Spinal cord (tissue), 10 donors: Measurements from ENCODE around the gene GRK2. TPM values are rescaled to one million over a fixed set of nuclear protein-coding genes. Genes with fewer than 3 reads are reported as not detected.

ENCODE experiments used
- DNase-seq, 6 donors: peaks; one replicate each; pipeline versions ENCODE4 v3.0.0 to v3.0.0-alpha.2; 2013 to 2015; ENCODE audit warnings: low spot score in 6 of 6, low read depth in 4 of 6
- H3K27ac ChIP-seq: one replicate; pipeline ENCODE4 v1.5.1; 2013; ENCODE audit warnings: low read depth, low read length, control low read depth
- H3K27me3 ChIP-seq: one replicate; pipeline ENCODE4 v1.6.1; 2013; ENCODE audit warnings: low read length; ENCODE audit not compliant: control insufficient read depth, insufficient read depth
- H3K36me3 ChIP-seq: one replicate; pipeline ENCODE4 v1.6.1; 2013; ENCODE audit warnings: low read length; ENCODE audit not compliant: control insufficient read depth, insufficient read depth
- H3K4me1 ChIP-seq: one replicate; pipeline ENCODE4 v1.6.1; 2013; ENCODE audit warnings: low read length; ENCODE audit not compliant: control insufficient read depth, insufficient read depth
- H3K4me3 ChIP-seq: one replicate; pipeline ENCODE4 v1.5.1; 2013; ENCODE audit warnings: low read depth, low read length, control low read depth
- H3K9me3 ChIP-seq: one replicate; pipeline ENCODE4 v1.6.1; 2013; ENCODE audit warnings: low read length; ENCODE audit not compliant: control insufficient read depth, insufficient read depth
- WGBS: methylation state at CpG from one replicate; pipeline ENCODE4 v1.1.5; 2013; ENCODE audit warnings: missing lambda C conversion rate; ENCODE audit not compliant: insufficient coverage; 5-methylcytosine and 5-hydroxymethylcytosine counted together
- polyA plus RNA-seq, 2 donors: library from polyadenylated mRNA; unstranded; fragments of 120-200 nt; gene quantifications; one replicate each; pipeline ENCODE4 v1.2.1, GENCODE V29; 2013; ENCODE audit not compliant: insufficient read length in 2 of 2
- total RNA-seq, 2 donors: library from RNA; depleted of rRNA in 1 of 2; stranded (reverse); fragments of 120-200 nt in 1 of 2; fragments of >200 nt in 1 of 2; gene quantifications; one replicate each; pipeline versions ENCODE4 v1.2.3 to v1.2.4, GENCODE V29; 2013 to 2014
- donor health status: healthy.

GRK2 gene
- total and polyA plus RNA-seq, 4 donors, result 44.6 to 125 (median 75.8) TPM

DNA sequence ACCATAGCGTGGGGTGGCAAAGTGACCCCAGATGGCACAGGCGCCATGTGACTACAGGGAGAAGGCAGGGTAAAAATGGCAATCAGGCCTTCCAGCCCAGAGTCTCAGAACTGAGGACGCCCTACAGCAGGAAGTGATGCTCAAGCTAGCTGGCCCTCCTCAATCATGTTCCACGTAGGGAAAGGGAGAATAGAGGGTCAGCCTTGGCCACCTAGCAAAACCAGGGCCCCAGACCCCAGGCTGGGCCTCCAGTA, 21.9 kb downstream of the GRK2 start:
- Histone ChIP-seq H3K27ac (peak overlapping the region; percentile 96), H3K9me3 (no peaks in the 10 kb centered on the region), H3K27me3 (no peaks in the 10 kb centered on the region), H3K4me3 (peak overlapping the region; percentile 69), H3K36me3 (peaks cover 69% of the 10 kb centered on the region), H3K4me1 (peaks cover 53% of the 10 kb centered on the region)
- DNase-seq, result no peak
- 37% methylated on average over 4 of the region's 4 CpGs for WGBS

DNA sequence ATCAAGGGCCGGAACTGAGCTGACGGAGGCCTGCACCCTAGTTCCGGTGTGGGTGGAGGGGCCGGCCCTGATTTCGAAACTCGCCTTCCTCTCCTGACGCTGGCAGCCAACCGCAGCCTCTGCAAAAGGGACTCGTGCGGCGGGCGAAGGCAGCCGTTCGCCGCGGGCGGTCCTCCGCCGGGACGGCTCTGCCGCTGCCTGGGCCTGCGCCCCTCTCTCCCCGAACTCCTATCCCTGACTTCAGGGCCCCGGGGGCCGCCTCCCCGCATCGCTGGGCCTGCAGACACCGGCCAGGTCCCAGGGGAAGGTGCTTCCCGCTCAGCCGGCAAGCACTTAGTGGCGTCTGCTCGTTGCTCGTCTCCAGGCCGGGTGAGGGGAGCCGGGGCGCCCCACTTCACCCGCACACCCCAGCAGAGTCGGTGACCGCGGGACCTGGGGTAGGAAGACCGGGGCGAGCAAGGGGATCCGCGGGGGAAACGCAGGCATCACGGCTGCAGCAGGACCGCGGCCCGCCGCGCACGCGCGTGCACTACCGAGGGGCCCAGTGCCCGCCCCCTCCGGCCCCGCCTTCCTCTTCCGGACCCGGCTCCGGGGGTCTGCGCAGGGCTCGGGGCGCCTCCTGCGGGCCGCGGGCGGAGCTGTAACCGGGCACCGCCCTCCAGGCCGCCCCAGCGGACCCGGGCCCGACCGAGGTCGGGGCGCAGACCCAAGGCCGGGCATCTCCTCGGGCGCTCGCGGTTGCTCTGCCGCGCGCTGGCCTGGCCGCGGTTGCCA, 22.4 kb downstream of the GRK2 start:
- peaks cover 63% of the 10 kb centered on the region for H3K36me3 ChIP-seq
- H3K4me1 ChIP-seq, result peaks cover 53% of the 10 kb centered on the region

DNA sequence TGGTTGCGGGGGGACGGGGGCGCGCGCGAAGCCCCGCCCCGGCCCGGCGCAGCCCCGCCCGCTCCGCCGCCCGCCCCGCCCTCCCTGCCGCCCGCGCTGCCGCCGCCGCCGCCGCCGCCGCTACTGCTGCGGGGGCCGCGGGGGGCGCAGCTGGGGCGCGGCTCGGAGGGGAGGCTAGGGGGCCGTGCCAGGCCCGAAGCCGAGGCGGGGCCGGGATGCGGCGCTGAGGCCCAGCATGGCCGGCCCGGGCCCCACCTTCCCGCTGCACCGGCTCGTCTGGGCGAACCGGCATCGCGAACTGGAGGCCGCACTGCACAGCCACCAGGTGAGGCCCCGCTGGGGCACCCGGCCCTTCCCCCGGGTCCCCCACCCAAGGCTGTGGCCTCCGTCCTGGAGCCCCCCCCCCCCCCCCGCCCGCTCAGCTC, 23.0 kb downstream of the GRK2 start, which contains the start of gene ANKRD13D:
Gene ANKRD13D (plus strand): TSS at position 78 of the 425 bp plus-strand sequence. CDS start 158 bp downstream, at position 236.
- peak within 1 kb of the TSS; percentile 96 for H3K27ac ChIP-seq
- peak within 1 kb of the TSS; percentile 69 for H3K4me3 ChIP-seq
- peaks cover 53% of the 10 kb centered on the region for H3K4me1 ChIP-seq
- H3K9me3 ChIP-seq, result no peaks in the 10 kb centered on the region
- no peaks in the 10 kb centered on the region for H3K27me3 ChIP-seq
- H3K36me3 ChIP-seq, result peaks cover 57% of the 10 kb centered on the region
- WGBS, result 0% methylated on average over 50 of the region's 56 CpGs
- no peak for DNase-seq

More for the DNA sequence above, 22.4 kb downstream of the GRK2 start:
- under 1% methylated on average over 87 of the region's 87 CpGs for WGBS
- DNase-seq, result peak; percentile 65 to 96 (median 81)
- Histone ChIP-seq H3K27me3 (no peaks in the 10 kb centered on the region), H3K4me3 (peak overlapping the region; percentile 69), H3K27ac (peak overlapping the region; percentile 96), H3K9me3 (no peaks in the 10 kb centered on the region)

DNA sequence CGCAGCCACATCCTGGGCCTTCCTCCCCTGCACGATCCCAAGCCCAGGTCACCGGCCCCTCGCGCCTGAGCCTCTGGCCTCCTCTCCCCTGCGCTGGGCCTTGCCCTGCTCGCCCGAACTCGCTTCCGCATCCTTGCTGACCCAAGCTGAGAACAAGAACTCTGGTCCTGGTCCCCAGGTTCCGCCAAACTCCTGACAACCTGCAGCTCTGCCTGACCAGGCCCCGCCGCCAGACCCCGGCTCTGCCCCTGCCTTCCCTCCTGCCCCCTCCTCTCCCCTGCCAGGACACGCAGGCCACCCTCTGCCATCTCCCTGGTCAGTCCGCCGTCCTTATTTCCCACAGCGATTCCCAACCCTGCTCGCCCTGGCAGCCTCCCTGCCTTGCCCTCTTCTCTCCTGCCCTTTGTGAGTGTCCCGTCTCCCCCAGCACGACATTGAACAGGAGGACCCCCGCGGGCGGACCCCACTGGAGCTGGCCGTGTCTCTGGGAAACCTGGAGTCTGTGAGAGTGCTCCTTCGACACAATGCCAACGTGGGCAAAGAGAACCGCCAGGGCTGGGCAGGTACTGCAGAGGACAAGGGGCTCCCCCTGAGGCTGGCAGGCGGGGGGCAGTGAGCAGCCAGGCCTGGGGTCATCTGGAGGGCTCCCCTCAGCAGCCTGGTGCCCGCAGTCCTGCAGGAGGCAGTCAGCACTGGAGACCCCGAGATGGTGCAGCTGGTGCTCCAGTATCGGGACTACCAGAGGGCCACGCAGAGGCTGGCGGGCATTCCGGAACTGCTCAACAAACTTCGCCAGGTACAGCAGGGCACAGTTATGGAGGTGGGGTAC, 23.6 kb downstream of the GRK2 start:
- WGBS, result 23% methylated on average over 36 of the region's 36 CpGs
- Histone ChIP-seq H3K9me3 (no peaks in the 10 kb centered on the region), H3K36me3 (peaks cover 54% of the 10 kb centered on the region), H3K27me3 (no peaks in the 10 kb centered on the region), H3K27ac (peak overlapping the region; percentile 25), H3K4me1 (peaks cover 53% of the 10 kb centered on the region), H3K4me3 (peak overlapping the region; percentile 68)
- DNase-seq, result peak in 1 of 6 donors; percentile 41

- H3K4me3 ChIP-seq, result no peak overlapping the region
Observed at GRCh38 chr11:67290801-67291200, 24.5 kb downstream of the GRK2 start.

DNA sequence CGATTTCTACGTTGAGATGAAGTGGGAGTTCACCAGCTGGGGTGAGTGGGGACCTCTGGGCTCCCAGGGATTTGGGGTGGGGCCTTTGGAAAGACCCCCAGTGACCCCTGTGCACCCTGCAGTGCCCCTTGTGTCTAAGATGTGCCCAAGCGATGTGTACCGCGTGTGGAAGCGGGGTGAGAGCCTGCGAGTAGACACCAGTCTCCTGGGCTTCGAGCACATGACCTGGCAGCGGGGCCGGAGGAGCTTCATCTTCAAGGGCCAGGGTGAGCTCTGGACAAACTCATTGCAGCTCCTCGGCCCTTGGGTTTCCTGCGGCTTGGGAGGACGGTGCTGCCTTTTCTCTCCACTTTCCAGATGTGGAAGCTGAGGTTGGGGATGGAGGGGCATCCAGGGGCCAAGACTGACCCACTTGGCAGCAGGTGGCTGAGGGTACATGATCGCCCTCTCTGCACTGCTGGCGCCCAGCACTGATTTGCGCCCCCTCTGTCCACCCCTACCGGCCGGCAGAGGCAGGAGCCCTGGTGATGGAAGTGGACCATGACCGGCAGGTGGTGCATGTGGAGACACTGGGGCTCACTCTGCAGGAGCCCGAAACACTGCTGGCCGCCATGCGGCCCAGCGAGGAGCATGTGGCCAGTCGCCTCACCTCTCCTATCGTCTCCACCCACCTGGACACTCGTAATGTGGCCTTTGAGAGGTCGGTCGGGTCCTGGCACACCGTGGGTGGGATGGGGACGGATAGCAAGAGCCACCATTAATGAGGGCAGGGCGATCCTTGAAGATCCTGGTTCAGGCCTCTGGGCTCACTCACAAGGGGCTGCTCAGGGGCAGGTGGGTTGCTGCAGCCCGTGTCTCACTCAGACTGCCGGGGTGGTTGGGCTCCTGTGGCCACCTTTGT, 25.5 kb downstream of the GRK2 start:
- no peak for DNase-seq
- Histone ChIP-seq H3K36me3 (peaks cover 44% of the 10 kb centered on the region), H3K27me3 (no peaks in the 10 kb centered on the region), H3K4me1 (peaks cover 46% of the 10 kb centered on the region), H3K9me3 (peaks cover 3% of the 10 kb centered on the region), H3K27ac (no peak overlapping the region), H3K4me3 (no peak overlapping the region)
- WGBS, result 91% methylated on average over 32 of the region's 33 CpGs

More at GRCh38 chr11:67290801-67291200, 24.5 kb downstream of the GRK2 start:
- no peaks in the 10 kb centered on the region for H3K9me3 ChIP-seq
- no peak for DNase-seq
- 89% methylated on average over 7 of the region's 7 CpGs for whole genome bisulfite sequencing
- peaks cover 52% of the 10 kb centered on the region for H3K4me1 ChIP-seq
- no peaks in the 10 kb centered on the region for H3K27me3 ChIP-seq
- H3K36me3 ChIP-seq, result peaks cover 50% of the 10 kb centered on the region
- no peak overlapping the region for H3K27ac ChIP-seq

- no peaks in the 10 kb centered on the region for H3K27me3 ChIP-seq
- peaks cover 45% of the 10 kb centered on the region for H3K36me3 ChIP-seq
- H3K4me3 ChIP-seq, result no peak overlapping the region
- no peak overlapping the region for H3K27ac ChIP-seq
- no CpG with 5 or more reads among the region's 3 CpGs for WGBS
- DNase-seq, result no peak
- H3K4me1 ChIP-seq, result peaks cover 37% of the 10 kb centered on the region
- peaks cover 3% of the 10 kb centered on the region for H3K9me3 ChIP-seq
Observed at GRCh38 chr11:67292671-67293070, 26.4 kb downstream of the GRK2 start.

GRCh38 chr11:67293090-67293489, 26.8 kb downstream of the GRK2 start:
- peaks cover 33% of the 10 kb centered on the region for H3K4me1 ChIP-seq
- WGBS, result no CpG with 5 or more reads among the region's 3 CpGs
- H3K27me3 ChIP-seq, result no peaks in the 10 kb centered on the region
- no peak for DNase-seq
- H3K4me3 ChIP-seq, result no peak overlapping the region
- H3K27ac ChIP-seq, result no peak overlapping the region
- peaks cover 3% of the 10 kb centered on the region for H3K9me3 ChIP-seq
- peaks cover 48% of the 10 kb centered on the region for H3K36me3 ChIP-seq

DNA sequence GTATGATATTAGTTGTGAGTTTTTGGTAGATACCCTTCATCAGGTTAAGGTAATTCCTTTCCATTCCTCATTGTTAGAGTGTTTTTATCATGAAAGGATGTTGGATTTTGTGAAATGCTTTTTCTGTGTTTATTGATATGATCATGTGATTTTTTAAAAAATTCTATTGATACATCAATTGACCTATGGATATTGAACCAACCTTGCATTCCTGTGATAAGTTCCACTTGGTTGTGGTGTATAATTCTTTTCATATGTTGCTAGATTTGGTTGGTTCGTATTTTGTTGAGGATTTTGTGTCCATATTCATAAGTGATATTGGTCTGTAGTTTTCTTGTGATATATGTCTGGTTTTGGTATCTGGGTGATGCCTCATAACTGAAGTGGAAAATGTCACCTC, 29.6 kb downstream of the GRK2 start:
- no peak overlapping the region for H3K4me3 ChIP-seq
- peaks cover 16% of the 10 kb centered on the region for H3K4me1 ChIP-seq
- peak in 1 of 6 donors; percentile 19 for DNase-seq
- H3K27me3 ChIP-seq, result no peaks in the 10 kb centered on the region
- WGBS, result no CpG with 5 or more reads among the region's 1 CpG
- peaks cover 3% of the 10 kb centered on the region for H3K9me3 ChIP-seq
- no peak overlapping the region for H3K27ac ChIP-seq
- peaks cover 64% of the 10 kb centered on the region for H3K36me3 ChIP-seq
